LNCAP (cell line): ENCODE measurements around the gene NACA.

Experiments used
- CTCF ChIP-seq: fragments of 450-650 bp; IDR thresholded peaks from 2 replicates; pipeline ENCODE4 v1.5.1; 2017; ENCODE audit warnings: mild to moderate bottlenecking

Gene NACA

GRCh38 chr12:56678852-56679251, 46.2 kb downstream of the NACA start:
- TF ChIP-seq CTCF, result no peak

GRCh38 chr12:56677680-56678079, 47.4 kb downstream of the NACA start:
- no peak for TF ChIP-seq CTCF

GRCh38 chr12:56676851-56677580, 48.1 kb downstream of the NACA start:
- no peak for TF ChIP-seq CTCF

GRCh38 chr12:56671608-56672007, 53.5 kb downstream of the NACA start:
- TF ChIP-seq CTCF, result no peak

- no peak for TF ChIP-seq CTCF
Measured at GRCh38 chr12:56670836-56671235, 54.3 kb downstream of the NACA start.

GRCh38 chr12:56668197-56668457, 57.0 kb downstream of the NACA start:
- TF ChIP-seq CTCF, result no peak
